HEK293 (cell line): ENCODE results near the gene PI3.

ENCODE experiments used
- CTCF ChIA-PET: fragments of 350-600 bp; formaldehyde crosslinking; extraction: SDS; loops from one replicate; lab custom pipeline; 2021; ENCODE audit warnings: antibody characterized with exemption; lab: Yijun Ruan, JAX
- POLR2A ChIA-PET: fragments of 300-600 bp; formaldehyde crosslinking; extraction: SDS; loops from one replicate; lab custom pipeline; 2020; ENCODE audit warnings: antibody characterized with exemption, inconsistent platforms; lab: Yijun Ruan, JAX
- H3K27ac ChIP-seq: fragments of 200-500 bp; sonication (Bioruptor generic); 2 replicates; pipeline ENCODE4 v1.5.1; 2014; ENCODE audit warnings: low read depth, low read length, control low read depth, inconsistent platforms; ENCODE audit errors: extremely low read depth
- H3K36me3 ChIP-seq, 2 experiments: fragments of 200-500 bp in 1 of 2; sonication (Bioruptor generic) in 1 of 2; 1 replicate in 1 of 2; 2 replicates in 1 of 2; pipeline ENCODE4 v1.5.1; 2014 to 2017; ENCODE audit warnings: inconsistent platforms in 2 of 2, low read length in 2 of 2; ENCODE audit not compliant: control insufficient read depth in 2 of 2, insufficient read depth in 1 of 2
- H3K4me1 ChIP-seq: fragments of 200-500 bp; sonication (Bioruptor generic); 2 replicates; pipeline ENCODE4 v1.5.1; 2014; ENCODE audit warnings: mild to moderate bottlenecking, low read length, inconsistent platforms; ENCODE audit not compliant: control insufficient read depth, insufficient read depth
- H3K4me3 ChIP-seq: 2 replicates; pipeline ENCODE4 v1.5.1; 2011; ENCODE audit warnings: low read depth, mild to moderate bottlenecking, control low read depth, low read length, moderate library complexity
- H3K9me3 ChIP-seq: fragments of 200-500 bp; sonication (Bioruptor generic); 2 replicates; pipeline ENCODE4 v1.5.1; 2014; ENCODE audit warnings: low read depth, low read length, inconsistent platforms; ENCODE audit not compliant: control insufficient read depth, insufficient read depth
- KLF1 ChIP-seq: fragments of 450-650 bp; formaldehyde crosslinking; IDR thresholded peaks from 2 replicates; pipeline ENCODE4 v1.5.1; 2016; ENCODE audit warnings: missing biosample characterization, missing genetic modification characterization
- KLF9 ChIP-seq: fragments of 450-650 bp; formaldehyde crosslinking; IDR thresholded peaks from 2 replicates; pipeline ENCODE4 v1.5.1; 2016; ENCODE audit warnings: missing biosample characterization, missing genetic modification characterization, low read depth
- WT1 ChIP-seq: fragments of 450-650 bp; formaldehyde crosslinking; IDR thresholded peaks from 2 replicates; pipeline ENCODE4 v1.5.1; 2016; ENCODE audit warnings: missing biosample characterization, missing genetic modification characterization
- ZNF221 ChIP-seq: fragments of 450-650 bp; formaldehyde crosslinking; IDR thresholded peaks from 2 replicates; pipeline ENCODE4 v1.5.1; 2017; ENCODE audit warnings: missing biosample characterization, missing genetic modification characterization, borderline replicate concordance
- ZNF239 ChIP-seq: fragments of 450-650 bp; formaldehyde crosslinking; IDR thresholded peaks from 2 replicates; pipeline ENCODE4 v1.5.1; 2016; ENCODE audit warnings: missing biosample characterization, missing genetic modification characterization
- ZNF280C ChIP-seq: fragments of 450-650 bp; formaldehyde crosslinking; IDR thresholded peaks from 2 replicates; pipeline ENCODE4 v1.5.1; 2016; ENCODE audit warnings: missing biosample characterization, missing genetic modification characterization
- ZNF530 ChIP-seq: fragments of 450-650 bp; formaldehyde crosslinking; IDR thresholded peaks from 2 replicates; pipeline ENCODE4 v1.5.1; 2016; ENCODE audit warnings: low read depth, missing biosample characterization, missing genetic modification characterization
- ZNF571 ChIP-seq: fragments of 450-650 bp; formaldehyde crosslinking; IDR thresholded peaks from 2 replicates; pipeline ENCODE4 v1.5.0; 2017; ENCODE audit warnings: missing biosample characterization, missing genetic modification characterization
- ZNF596 ChIP-seq: fragments of 450-650 bp; IDR thresholded peaks from 2 replicates; pipeline ENCODE4 v1.5.0; 2018; ENCODE audit warnings: missing biosample characterization, mild to moderate bottlenecking, missing genetic modification characterization, moderate library complexity
- ZNF654 ChIP-seq: fragments of 450-650 bp; formaldehyde crosslinking; IDR thresholded peaks from 2 replicates; pipeline ENCODE4 v1.5.1; 2016; ENCODE audit warnings: low read depth, missing biosample characterization, missing genetic modification characterization
- ZXDB ChIP-seq: fragments of 450-650 bp; formaldehyde crosslinking; IDR thresholded peaks from 2 replicates; pipeline ENCODE4 v1.5.1; 2016; ENCODE audit warnings: missing biosample characterization, missing genetic modification characterization
- TF ChIP-seq, protein P1 (sequence below): fragments of 450-650 bp; formaldehyde crosslinking; IDR thresholded peaks from 2 replicates; pipeline ENCODE4 v1.5.1; 2017; ENCODE audit warnings: missing biosample characterization, missing genetic modification characterization
- TF ChIP-seq, protein P2 (sequence below): fragments of 450-650 bp; formaldehyde crosslinking; conservative IDR thresholded peaks from 2 replicates; pipeline ENCODE4 v1.5.1; 2016; ENCODE audit warnings: low read depth, missing biosample characterization, missing genetic modification characterization

PI3 gene, protein sequence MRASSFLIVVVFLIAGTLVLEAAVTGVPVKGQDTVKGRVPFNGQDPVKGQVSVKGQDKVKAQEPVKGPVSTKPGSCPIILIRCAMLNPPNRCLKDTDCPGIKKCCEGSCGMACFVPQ

GRCh38 chr20:45174434-45175364 lies at the start of gene PI3:
Gene PI3 (plus strand): TSS chr20:45174902. CDS start chr20:45174923, 21 bp downstream.
- CTCF ChIA-PET, result no interaction called here
- H3K36me3 ChIP-seq, result no peaks in the 10 kb centered on the region
- H3K4me1 ChIP-seq, result no peaks in the 10 kb centered on the region
- no peaks in the 10 kb centered on the region for H3K9me3 ChIP-seq
- TF ChIP-seq, protein P1, sequence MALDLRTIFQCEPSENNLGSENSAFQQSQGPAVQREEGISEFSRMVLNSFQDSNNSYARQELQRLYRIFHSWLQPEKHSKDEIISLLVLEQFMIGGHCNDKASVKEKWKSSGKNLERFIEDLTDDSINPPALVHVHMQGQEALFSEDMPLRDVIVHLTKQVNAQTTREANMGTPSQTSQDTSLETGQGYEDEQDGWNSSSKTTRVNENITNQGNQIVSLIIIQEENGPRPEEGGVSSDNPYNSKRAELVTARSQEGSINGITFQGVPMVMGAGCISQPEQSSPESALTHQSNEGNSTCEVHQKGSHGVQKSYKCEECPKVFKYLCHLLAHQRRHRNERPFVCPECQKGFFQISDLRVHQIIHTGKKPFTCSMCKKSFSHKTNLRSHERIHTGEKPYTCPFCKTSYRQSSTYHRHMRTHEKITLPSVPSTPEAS (tag by site-specific recombination), result no peak
- TF ChIP-seq KLF9 (tag by site-specific recombination), result no peak
- no peak for TF ChIP-seq ZNF239 (tag by site-specific recombination)
- no peak for TF ChIP-seq ZNF280C
- TF ChIP-seq ZNF654 (tag by site-specific recombination), result no peak
- no peak for TF ChIP-seq ZNF571 (tag by site-specific recombination)
- no peak for TF ChIP-seq ZXDB (tag by site-specific recombination)
- H3K27ac ChIP-seq, result no peak within 1 kb of the TSS
- POLR2A ChIA-PET, result no interaction called here
- no peak within 1 kb of the TSS for H3K4me3 ChIP-seq

DNA sequence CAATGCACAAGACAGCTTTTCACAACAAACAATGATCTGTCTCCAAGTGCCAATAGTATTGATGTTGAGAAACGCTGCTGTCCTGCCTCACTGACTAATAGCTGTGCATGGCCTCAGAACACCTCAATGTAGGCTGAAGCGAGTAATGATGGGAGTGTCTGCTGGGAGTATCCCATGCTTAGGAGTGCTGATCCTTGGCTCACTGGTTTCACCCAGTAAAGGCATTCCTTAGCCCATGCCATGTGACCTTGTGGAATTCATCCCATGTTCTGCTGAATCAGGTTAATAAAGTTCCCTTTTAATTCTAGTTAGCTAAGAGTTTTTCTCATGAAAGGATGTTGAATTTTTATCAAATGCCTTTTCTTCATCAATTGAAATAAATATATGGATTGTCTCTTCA lies 46.6 kb upstream of the PI3 start:
- H3K27ac ChIP-seq, result no peak overlapping the region
- ChIA-PET CTCF (interaction anchor here (0.5 to 0.7 kb wide), 2 partner anchors 88 to 1125 kb away, joined by 3 to 4 read pairs; no protein-coding TSS in a partner anchor), POLR2A (no interaction called here)
- no peaks in the 10 kb centered on the region for H3K9me3 ChIP-seq
- no peaks in the 10 kb centered on the region for H3K36me3 ChIP-seq
- no peak overlapping the region for H3K4me3 ChIP-seq
- no peaks in the 10 kb centered on the region for H3K4me1 ChIP-seq
- TF ChIP-seq ZNF530 (tag by site-specific recombination) (no peak), WT1 (tag by site-specific recombination) (0 out of 2 replicates have a peak, but pooled peaks have one; percentile 33), KLF1 (tag by site-specific recombination) (peak; percentile 54; the same call in 1 of the 2 replicates), ZNF596 (tag by site-specific recombination) (no peak), ZNF221 (tag by site-specific recombination) (no peak)
- TF ChIP-seq, protein P2, sequence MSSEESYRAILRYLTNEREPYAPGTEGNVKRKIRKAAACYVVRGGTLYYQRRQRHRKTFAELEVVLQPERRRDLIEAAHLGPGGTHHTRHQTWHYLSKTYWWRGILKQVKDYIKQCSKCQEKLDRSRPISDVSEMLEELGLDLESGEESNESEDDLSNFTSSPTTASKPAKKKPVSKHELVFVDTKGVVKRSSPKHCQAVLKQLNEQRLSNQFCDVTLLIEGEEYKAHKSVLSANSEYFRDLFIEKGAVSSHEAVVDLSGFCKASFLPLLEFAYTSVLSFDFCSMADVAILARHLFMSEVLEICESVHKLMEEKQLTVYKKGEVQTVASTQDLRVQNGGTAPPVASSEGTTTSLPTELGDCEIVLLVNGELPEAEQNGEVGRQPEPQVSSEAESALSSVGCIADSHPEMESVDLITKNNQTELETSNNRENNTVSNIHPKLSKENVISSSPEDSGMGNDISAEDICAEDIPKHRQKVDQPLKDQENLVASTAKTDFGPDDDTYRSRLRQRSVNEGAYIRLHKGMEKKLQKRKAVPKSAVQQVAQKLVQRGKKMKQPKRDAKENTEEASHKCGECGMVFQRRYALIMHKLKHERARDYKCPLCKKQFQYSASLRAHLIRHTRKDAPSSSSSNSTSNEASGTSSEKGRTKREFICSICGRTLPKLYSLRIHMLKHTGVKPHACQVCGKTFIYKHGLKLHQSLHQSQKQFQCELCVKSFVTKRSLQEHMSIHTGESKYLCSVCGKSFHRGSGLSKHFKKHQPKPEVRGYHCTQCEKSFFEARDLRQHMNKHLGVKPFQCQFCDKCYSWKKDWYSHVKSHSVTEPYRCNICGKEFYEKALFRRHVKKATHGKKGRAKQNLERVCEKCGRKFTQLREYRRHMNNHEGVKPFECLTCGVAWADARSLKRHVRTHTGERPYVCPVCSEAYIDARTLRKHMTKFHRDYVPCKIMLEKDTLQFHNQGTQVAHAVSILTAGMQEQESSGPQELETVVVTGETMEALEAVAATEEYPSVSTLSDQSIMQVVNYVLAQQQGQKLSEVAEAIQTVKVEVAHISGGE (tag by site-specific recombination), result no peak
